GM19238 (cell line): ENCODE measurements around the gene TRPV3.
"Not testable (repeated sequence)": the region's sequence is repeated elsewhere in the genome, so short reads cannot be mapped to it uniquely, and the experiment has no call there.

Source experiments
- DNase-seq: peaks from one replicate; pipeline ENCODE4 v3.0.0; 2011; ENCODE audit warnings: low spot score; ENCODE audit not compliant: insufficient read length

TRPV3 gene

GRCh38 chr17:3526971-3527370 is 30.6 kb downstream of the TRPV3 start:
- no peak for DNase-seq

- DNase-seq: no peak
Measured at GRCh38 chr17:3526491-3526890, 31.1 kb downstream of the TRPV3 start.

GRCh38 chr17:3524024-3524423 is 33.6 kb downstream of the TRPV3 start:
- DNase-seq: no peak

GRCh38 chr17:3519472-3519871 is 38.1 kb downstream of the TRPV3 start:
- DNase-seq: not testable (repeated sequence)

- DNase-seq: no peak
Measured at GRCh38 chr17:3514873-3515272, 42.7 kb downstream of the TRPV3 start.

GRCh38 chr17:3514167-3514566 is 43.4 kb downstream of the TRPV3 start:
- not testable (repeated sequence) for DNase-seq

- no peak for DNase-seq
Measured at GRCh38 chr17:3513305-3514035, 44.1 kb downstream of the TRPV3 start.

- DNase-seq: no peak
Measured at GRCh38 chr17:3512505-3513171, 45.0 kb downstream of the TRPV3 start.

- no peak for DNase-seq
Measured at GRCh38 chr17:3511852-3512504, 45.6 kb downstream of the TRPV3 start.

GRCh38 chr17:3510090-3510489 is 47.5 kb downstream of the TRPV3 start:
- DNase-seq: no peak

- DNase-seq: no peak
Measured at GRCh38 chr17:3507869-3508268, 49.7 kb downstream of the TRPV3 start.

- no peak for DNase-seq
Measured at GRCh38 chr17:3507071-3507470, 50.5 kb downstream of the TRPV3 start.

- no peak for DNase-seq
Measured at GRCh38 chr17:3506054-3506453, 51.6 kb downstream of the TRPV3 start.

GRCh38 chr17:3505008-3505407 is 52.6 kb downstream of the TRPV3 start:
- no peak for DNase-seq

GRCh38 chr17:3503285-3503684 is 54.3 kb downstream of the TRPV3 start:
- no peak for DNase-seq

- DNase-seq: no peak
Measured at GRCh38 chr17:3502466-3502865, 55.1 kb downstream of the TRPV3 start.

GRCh38 chr17:3501344-3501743 is 56.3 kb downstream of the TRPV3 start:
- DNase-seq: no peak

GRCh38 chr17:3497101-3497500 is 60.5 kb downstream of the TRPV3 start:
- no peak for DNase-seq

GRCh38 chr17:3485481-3486068 is 72.0 kb downstream of the TRPV3 start:
- no peak for DNase-seq

- DNase-seq: no peak
Measured at GRCh38 chr17:3482852-3483251, 74.8 kb downstream of the TRPV3 start.

GRCh38 chr17:3479988-3480387 is 77.6 kb downstream of the TRPV3 start:
- no peak for DNase-seq
